Stimulated activated naive CD4-positive, alpha-beta T cell treated with Interleukin-2 at 50 U/mL for 16 hours (primary cell): Measurements from ENCODE around the gene SUPT6H.

Experiments used
- DNase-seq: peaks from one replicate; lab custom pipeline; 2025; lab: John Stamatoyannopoulos, UW

SUPT6H gene

DNA sequence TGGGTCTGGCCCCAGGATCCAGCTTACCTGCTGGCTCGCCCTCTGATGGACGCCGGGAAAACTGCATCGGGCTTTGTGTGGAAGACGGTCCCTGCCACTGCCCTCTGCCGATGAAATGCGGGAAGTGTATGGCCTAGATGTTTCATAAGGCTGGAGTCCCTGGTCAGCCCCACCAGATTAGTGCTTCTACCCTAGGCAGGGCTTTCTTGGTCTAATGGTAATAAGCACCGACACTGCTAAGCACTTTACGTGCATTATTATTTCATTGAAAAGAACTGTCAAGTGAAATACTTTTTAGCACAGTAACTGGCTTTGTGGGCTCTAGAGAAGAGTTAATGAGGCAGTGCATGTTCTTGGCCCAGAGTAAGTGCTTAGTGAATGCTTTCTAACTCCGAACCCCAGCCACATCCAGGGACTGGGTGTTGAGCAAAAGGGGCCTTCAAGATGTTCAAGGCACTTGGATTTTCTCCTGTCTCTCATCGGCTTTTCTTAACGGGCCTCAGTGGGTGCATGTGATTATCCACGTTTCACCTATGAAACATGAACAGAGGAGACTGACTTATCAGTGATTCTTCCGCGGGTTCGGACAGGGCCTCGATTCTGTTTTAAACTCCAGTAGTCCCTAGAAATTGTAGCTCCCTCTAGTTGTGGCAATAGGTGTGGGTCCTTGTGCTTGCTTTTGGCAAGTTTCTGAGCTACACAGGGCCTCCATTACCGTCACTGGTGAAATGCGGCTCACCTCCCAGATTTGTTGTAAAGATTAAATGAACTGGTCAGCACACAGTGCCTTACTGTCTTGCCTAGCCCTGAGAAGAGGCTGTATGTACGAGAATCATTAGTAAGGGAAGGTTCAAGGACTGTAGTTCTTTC is 88.4 kb downstream of the SUPT6H start:
- peak; percentile 84 for DNase-seq

DNA sequence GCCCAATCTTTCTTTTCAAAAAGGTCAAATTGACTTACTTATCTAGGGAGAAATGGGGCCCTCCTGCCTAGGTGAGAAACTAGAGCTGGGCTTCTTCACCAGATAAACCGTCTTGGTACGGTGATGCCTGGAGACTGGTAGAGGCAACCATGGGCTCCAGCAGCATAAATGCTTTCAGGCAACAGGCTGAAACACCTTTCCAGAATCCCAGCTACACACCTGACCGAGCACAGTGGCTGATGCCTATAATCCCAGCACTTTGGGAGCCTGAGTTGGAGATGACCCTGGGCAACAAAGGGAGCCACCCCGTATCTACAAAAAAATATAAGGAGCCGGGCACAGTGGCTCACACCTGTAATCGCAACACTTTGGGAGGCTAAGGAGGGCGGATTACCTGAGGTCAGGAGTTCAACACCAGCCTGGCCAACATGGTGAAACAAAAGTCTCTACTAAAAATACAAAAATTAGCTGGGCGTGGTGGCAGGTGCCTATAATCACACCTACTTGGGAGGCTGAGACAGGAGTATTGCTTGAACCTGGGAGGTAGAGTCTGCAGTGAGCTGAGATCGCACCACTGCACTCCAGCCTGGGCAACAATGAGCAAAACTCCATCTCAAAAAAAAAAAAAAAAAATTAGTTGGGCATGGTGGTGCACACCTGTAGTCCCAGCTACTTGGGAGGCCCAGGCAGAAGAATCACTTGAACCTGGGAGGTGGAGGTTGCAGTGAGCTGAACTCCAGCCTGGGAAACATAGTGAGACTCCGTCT is 89.8 kb downstream of the SUPT6H start:
- DNase-seq: no peak
